ENCODE results near the gene C5orf58.
"Not testable (repeated sequence)": the region's sequence is repeated elsewhere in the genome, so short reads cannot be mapped to it uniquely, and the experiment has no call there.

Gene C5orf58

GRCh38 chr5:170248172-170248930 is 15.6 kb downstream of the C5orf58 start:
- Mint-ChIP-seq H3K27me3 (ENCODE audit: low read depth, poor library complexity) (peaks cover 13% of the 10 kb centered on the region), H3K27ac (no peak overlapping the region), H3K9me3 (peaks cover 21% of the 10 kb centered on the region), H3K4me3 (no peak overlapping the region), H3K36me3 (ENCODE audit: low read depth) (peaks cover 10% of the 10 kb centered on the region), H3K4me1 (peaks cover 70% of the 10 kb centered on the region)
- no peak for DNase-seq
- TF ChIP-seq CTCF (IDR thresholded peaks at IDR 0.05): no peak

- H3K27ac Mint-ChIP-seq; H3K4me3 Mint-ChIP-seq; H3K36me3 Mint-ChIP-seq (ENCODE audit: low read depth); DNase-seq: not testable (repeated sequence)
- peaks cover 71% of the 10 kb centered on the region for H3K4me1 Mint-ChIP-seq
- H3K27me3 Mint-ChIP-seq (ENCODE audit: low read depth, poor library complexity): peaks cover 15% of the 10 kb centered on the region
- H3K9me3 Mint-ChIP-seq: peaks cover 21% of the 10 kb centered on the region
Observed at GRCh38 chr5:170248931-170249227, 16.1 kb downstream of the C5orf58 start.

- H3K27ac Mint-ChIP-seq: no peak overlapping the region
- DNase-seq: no peak
- no peak overlapping the region for H3K4me3 Mint-ChIP-seq
- H3K36me3 Mint-ChIP-seq (ENCODE audit: low read depth): peaks cover 10% of the 10 kb centered on the region
- H3K27me3 Mint-ChIP-seq (ENCODE audit: low read depth, poor library complexity): peaks cover 20% of the 10 kb centered on the region
- peaks cover 76% of the 10 kb centered on the region for H3K4me1 Mint-ChIP-seq
- H3K9me3 Mint-ChIP-seq: peaks cover 20% of the 10 kb centered on the region
- TF ChIP-seq CTCF (IDR thresholded peaks at IDR 0.05): no peak
Observed at GRCh38 chr5:170249355-170249754, 16.6 kb downstream of the C5orf58 start.

GRCh38 chr5:170250810-170251317 is 18.1 kb downstream of the C5orf58 start:
- Mint-ChIP-seq H3K4me3 (no peak overlapping the region), H3K36me3 (ENCODE audit: low read depth) (peaks cover 6% of the 10 kb centered on the region), H3K27ac (no peak overlapping the region), H3K27me3 (ENCODE audit: low read depth, poor library complexity) (peaks cover 21% of the 10 kb centered on the region), H3K4me1 (peaks cover 80% of the 10 kb centered on the region), H3K9me3 (peaks cover 12% of the 10 kb centered on the region)
- TF ChIP-seq CTCF (IDR thresholded peaks at IDR 0.05): no peak
- DNase-seq: no peak

GRCh38 chr5:170251462-170251861 is 18.7 kb downstream of the C5orf58 start:
- H3K9me3 Mint-ChIP-seq: peaks cover 6% of the 10 kb centered on the region
- no peak for DNase-seq
- peak overlapping the region; percentile 34 for H3K4me3 Mint-ChIP-seq
- no peak for TF ChIP-seq CTCF (IDR thresholded peaks at IDR 0.05)
- peaks cover 1% of the 10 kb centered on the region for H3K36me3 Mint-ChIP-seq (ENCODE audit: low read depth)
- H3K27me3 Mint-ChIP-seq (ENCODE audit: low read depth, poor library complexity): peaks cover 21% of the 10 kb centered on the region
- no peak overlapping the region for H3K27ac Mint-ChIP-seq
- H3K4me1 Mint-ChIP-seq: peaks cover 81% of the 10 kb centered on the region

- H3K9me3 Mint-ChIP-seq: peaks cover 3% of the 10 kb centered on the region
- peaks cover 86% of the 10 kb centered on the region for H3K4me1 Mint-ChIP-seq
- H3K36me3 Mint-ChIP-seq (ENCODE audit: low read depth): no peaks in the 10 kb centered on the region
- DNase-seq: no peak
- no peak overlapping the region for H3K27ac Mint-ChIP-seq
- no peak for TF ChIP-seq CTCF (IDR thresholded peaks at IDR 0.05)
- H3K4me3 Mint-ChIP-seq: no peak overlapping the region
- peaks cover 24% of the 10 kb centered on the region for H3K27me3 Mint-ChIP-seq (ENCODE audit: low read depth, poor library complexity)
Observed at GRCh38 chr5:170252109-170252508, 19.3 kb downstream of the C5orf58 start.
